ENCODE results near the gene RGS16. TPM values are rescaled to one million over a fixed set of nuclear protein-coding genes. Genes with fewer than 3 reads are reported as not detected.

The RGS16 gene
- total and polyA plus RNA-seq, 2 donors (not counting 1 experiment from before 2014, with no cell fraction given): 3.3 to 11.4 TPM

GRCh38 chr1:182626527-182626926, 22.3 kb upstream of the RGS16 start:
- Mint-ChIP-seq H3K4me3 (no peak overlapping the region), H3K4me1 (peaks cover 53% of the 10 kb centered on the region), H3K27me3 (no peaks in the 10 kb centered on the region), H3K9me3 (ENCODE audit: insufficient read depth) (no peaks in the 10 kb centered on the region), H3K27ac (no peak overlapping the region)
- H3K4me1 ChIP-seq (ENCODE audit: control insufficient read depth in 2 of 2, insufficient read depth in 2 of 2, low read length in 2 of 2): peaks cover 47 to 49% of the 10 kb centered on the region in 2 donors
- ATAC-seq (ENCODE audit: low read depth): no peak
- WGBS (ENCODE audit: insufficient coverage): 90% methylated on average over 1 of the region's 1 CpG
- H2AFZ ChIP-seq (ENCODE audit: insufficient read depth, low read depth, low read length, poor library complexity, severe bottlenecking): no peak overlapping the region
- CTCF ChIA-PET: no interaction called here
- intact Hi-C loops (cut with micrococcal nuclease): no loop called here
- TF ChIP-seq EZH2 (IDR thresholded peaks at IDR 0.05; ENCODE audit: borderline replicate concordance, insufficient read depth, low read depth, low read length, poor library complexity, severe bottlenecking) (no peak), CTCF (IDR thresholded peaks at IDR 0.05) (no peak)
- H3K79me2 ChIP-seq (ENCODE audit: control insufficient read depth, insufficient read depth, low read length): no peaks in the 10 kb centered on the region
- H3K27ac ChIP-seq (ENCODE audit: low read length in 2 of 2): no peak overlapping the region
- no peaks in the 10 kb centered on the region for H3K27me3 ChIP-seq (replicated peaks in 1 of 4; ENCODE audit: control extremely low read depth in 1 of 4, control insufficient read depth in 3 of 4, insufficient read depth in 4 of 4, low read length in 3 of 4)
- no peaks in the 10 kb centered on the region for H3K36me3 ChIP-seq (replicated peaks in 1 of 2; ENCODE audit: control extremely low read depth in 1 of 2, control insufficient read depth in 1 of 2, extremely low read depth in 1 of 2, insufficient read depth in 2 of 2, low read length in 1 of 2)
- H3K4me2 ChIP-seq (replicated peaks; ENCODE audit: low read depth, low read length, poor library complexity, severe bottlenecking): no peak overlapping the region
- H3K9me3 ChIP-seq (ENCODE audit: control extremely low read depth in 1 of 3, control insufficient read depth in 2 of 3, insufficient read depth in 1 of 3, low read length in 2 of 3): no peaks in the 10 kb centered on the region
- DNase-seq: no peak
- no peaks in the 10 kb centered on the region for H4K20me1 ChIP-seq (ENCODE audit: control insufficient read depth, insufficient read depth, low read length, poor library complexity, severe bottlenecking)
- no peak overlapping the region for H3K4me3 ChIP-seq (ENCODE audit: control extremely low read depth in 1 of 5, extremely low read depth in 1 of 5, insufficient read depth in 1 of 5, low read depth in 2 of 5, low read length in 4 of 5)
- no peak overlapping the region for H3K9ac ChIP-seq (ENCODE audit: low read length)
- POLR2A ChIA-PET: no interaction called here

- Histone ChIP-seq H3K27me3 (replicated peaks in 1 of 4; ENCODE audit: control extremely low read depth in 1 of 4, control insufficient read depth in 3 of 4, insufficient read depth in 4 of 4, low read length in 3 of 4) (no peaks in the 10 kb centered on the region), H3K4me3 (ENCODE audit: control extremely low read depth in 1 of 5, extremely low read depth in 1 of 5, insufficient read depth in 1 of 5, low read depth in 2 of 5, low read length in 4 of 5) (no peak overlapping the region), H3K9ac (ENCODE audit: low read length) (no peak overlapping the region), H3K4me2 (replicated peaks; ENCODE audit: low read depth, low read length, poor library complexity, severe bottlenecking) (no peak overlapping the region), H4K20me1 (ENCODE audit: control insufficient read depth, insufficient read depth, low read length, poor library complexity, severe bottlenecking) (no peaks in the 10 kb centered on the region), H3K4me1 (ENCODE audit: control insufficient read depth in 2 of 2, insufficient read depth in 2 of 2, low read length in 2 of 2) (peaks cover 44 to 48% of the 10 kb centered on the region in 2 donors), H2AFZ (ENCODE audit: insufficient read depth, low read depth, low read length, poor library complexity, severe bottlenecking) (no peak overlapping the region), H3K9me3 (ENCODE audit: control extremely low read depth in 1 of 3, control insufficient read depth in 2 of 3, insufficient read depth in 1 of 3, low read length in 2 of 3) (no peaks in the 10 kb centered on the region), H3K79me2 (ENCODE audit: control insufficient read depth, insufficient read depth, low read length) (no peaks in the 10 kb centered on the region), H3K27ac (ENCODE audit: low read length in 2 of 2) (no peak overlapping the region), H3K36me3 (replicated peaks in 1 of 2; ENCODE audit: control extremely low read depth in 1 of 2, control insufficient read depth in 1 of 2, extremely low read depth in 1 of 2, insufficient read depth in 2 of 2, low read length in 1 of 2) (no peaks in the 10 kb centered on the region)
- ChIA-PET CTCF (no interaction called here), POLR2A (no interaction called here)
- H3K4me1 Mint-ChIP-seq: peaks cover 53% of the 10 kb centered on the region
- no peaks in the 10 kb centered on the region for H3K27me3 Mint-ChIP-seq
- no peak overlapping the region for H3K27ac Mint-ChIP-seq
- intact Hi-C loops (cut with micrococcal nuclease): no loop called here
- H3K4me3 Mint-ChIP-seq: no peak overlapping the region
- ATAC-seq (ENCODE audit: low read depth): no peak
- H3K9me3 Mint-ChIP-seq (ENCODE audit: insufficient read depth): no peaks in the 10 kb centered on the region
- 67% methylated on average over 1 of the region's 1 CpG for WGBS (ENCODE audit: insufficient coverage)
- TF ChIP-seq EZH2 (IDR thresholded peaks at IDR 0.05; ENCODE audit: borderline replicate concordance, insufficient read depth, low read depth, low read length, poor library complexity, severe bottlenecking): no peak
- no peak for TF ChIP-seq CTCF (IDR thresholded peaks at IDR 0.05)
- DNase-seq: no peak
These were observed 21.7 kb upstream of the RGS16 start for GRCh38 chr1:182625719-182626504.
